OCI-LY1 (cell line): ENCODE measurements around the gene PACRG.

Experiments used
- H2AFZ ChIP-seq: fragments of 200-600 bp; sonication (generic), shearing (Covaris generic); 2 replicates; pipeline ENCODE4 v1.6.0; 2014; ENCODE audit warnings: antibody characterized with exemption, mild to moderate bottlenecking, low read length
- H3F3A ChIP-seq: fragments of 200-600 bp; sonication (generic), shearing (Covaris generic); 2 replicates; pipeline ENCODE4 v1.6.0; 2014; ENCODE audit warnings: mild to moderate bottlenecking, antibody characterized with exemption, low read length, moderate library complexity; ENCODE audit not compliant: insufficient read depth
- H3K27ac ChIP-seq: fragments of 200-600 bp; sonication (generic); 2 replicates; pipeline ENCODE4 v1.5.1; 2014; ENCODE audit warnings: low read length, mixed run types, mild to moderate bottlenecking, low read depth; ENCODE audit not compliant: poor library complexity, severe bottlenecking
- H3K27me3 ChIP-seq: fragments of 200-600 bp; sonication (generic); 2 replicates; pipeline ENCODE4 v1.6.0; 2014; ENCODE audit warnings: antibody characterized with exemption, mild to moderate bottlenecking, low read length, moderate library complexity; ENCODE audit not compliant: insufficient read depth
- H3K36me3 ChIP-seq: fragments of 200-600 bp; sonication (generic); 2 replicates; pipeline ENCODE4 v1.6.1; 2014; ENCODE audit warnings: mild to moderate bottlenecking, antibody characterized with exemption, low read length, moderate library complexity, mixed read lengths; ENCODE audit not compliant: insufficient read depth
- H3K4me1 ChIP-seq: fragments of 200-600 bp; sonication (generic); 2 replicates; pipeline ENCODE4 v1.5.1; 2014; ENCODE audit warnings: mild to moderate bottlenecking, low read length, moderate library complexity; ENCODE audit not compliant: insufficient read depth, severe bottlenecking
- H3K4me2 ChIP-seq: fragments of 200-600 bp; sonication (generic), shearing (Covaris generic); 2 replicates; pipeline ENCODE4 v1.6.1; 2014; ENCODE audit warnings: low read length
- H3K4me3 ChIP-seq: fragments of 200-600 bp; sonication (generic); 2 replicates; pipeline ENCODE4 v1.5.1; 2014; ENCODE audit warnings: low read length, low read depth, mild to moderate bottlenecking, mixed read lengths; ENCODE audit not compliant: poor library complexity, severe bottlenecking
- H3K79me2 ChIP-seq: fragments of 200-600 bp; shearing (Covaris generic); 2 replicates; pipeline ENCODE4 v1.6.1; 2016; ENCODE audit warnings: mixed run types, low read length, mixed read lengths; ENCODE audit not compliant: insufficient read depth
- H3K9ac ChIP-seq: fragments of 200-600 bp; sonication (generic), shearing (Covaris generic); 2 replicates; pipeline ENCODE4 v1.6.1; 2014; ENCODE audit warnings: mild to moderate bottlenecking, low read length, mixed read lengths
- H3K9me2 ChIP-seq: fragments of 200-600 bp; sonication (generic), shearing (Covaris generic); 2 replicates; pipeline ENCODE4 v1.6.1; 2014; ENCODE audit warnings: low read depth, mild to moderate bottlenecking, low read length, mixed read lengths
- H3K9me3 ChIP-seq: fragments of 200-600 bp; shearing (Covaris generic); 2 replicates; pipeline ENCODE4 v1.6.1; 2014; ENCODE audit warnings: low read length, mixed read lengths
- H4K20me1 ChIP-seq: fragments of 200-600 bp; sonication (generic), shearing (Covaris generic); 2 replicates; pipeline ENCODE4 v1.6.0; 2016; ENCODE audit warnings: mild to moderate bottlenecking, low read length; ENCODE audit not compliant: insufficient read depth
- EZH2 ChIP-seq: fragments of 200-600 bp; sonication (generic), shearing (Covaris generic); IDR thresholded peaks from 2 replicates; pipeline ENCODE4 v1.8.0; 2017; ENCODE audit warnings: borderline replicate concordance, mixed run types, mild to moderate bottlenecking, antibody characterized with exemption, low read length, moderate library complexity, mixed read lengths
- TF ChIP-seq, protein P1 (sequence below): fragments of 200-600 bp; sonication (generic), shearing (Covaris generic); IDR thresholded peaks from 2 replicates; pipeline ENCODE4 v1.5.1; 2017; ENCODE audit warnings: mild to moderate bottlenecking, antibody characterized with exemption, low read length, moderate library complexity, mixed read lengths

Gene PACRG

DNA sequence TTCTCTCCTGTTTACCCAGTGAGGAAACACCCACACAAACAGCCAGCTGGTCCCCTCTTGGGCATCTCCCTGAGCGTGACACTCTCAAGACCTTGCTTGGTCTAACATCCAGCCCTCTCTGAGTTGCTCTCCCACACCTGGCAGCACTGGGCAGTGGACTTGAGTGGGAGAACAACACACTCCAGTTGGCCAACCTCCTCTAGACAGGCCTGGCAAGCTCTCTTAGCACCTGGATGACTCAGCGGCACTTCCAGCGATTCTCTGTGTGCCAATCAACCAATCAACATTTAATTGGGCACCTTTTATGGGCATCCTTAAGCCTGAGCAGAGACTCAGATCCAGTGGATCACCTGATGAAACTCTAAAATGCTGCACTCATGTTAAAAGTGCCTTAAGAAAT, 610.2 kb downstream of the PACRG start:
- Histone ChIP-seq H3K36me3 (no peaks in the 10 kb centered on the region), H3K79me2 (no peaks in the 10 kb centered on the region), H3K9me2 (no peaks in the 10 kb centered on the region), H3K27ac (no peak overlapping the region), H3K9me3 (no peaks in the 10 kb centered on the region), H3K4me3 (no peak overlapping the region), H3K27me3 (0 out of 2 replicates have a peak, but pooled peaks cover 4% of the 10 kb centered on the region), H2AFZ (no peak overlapping the region), H4K20me1 (no peaks in the 10 kb centered on the region), H3F3A (no peaks in the 10 kb centered on the region), H3K4me2 (no peak overlapping the region), H3K9ac (no peak overlapping the region), H3K4me1 (no peaks in the 10 kb centered on the region)
- TF ChIP-seq, protein P1, sequence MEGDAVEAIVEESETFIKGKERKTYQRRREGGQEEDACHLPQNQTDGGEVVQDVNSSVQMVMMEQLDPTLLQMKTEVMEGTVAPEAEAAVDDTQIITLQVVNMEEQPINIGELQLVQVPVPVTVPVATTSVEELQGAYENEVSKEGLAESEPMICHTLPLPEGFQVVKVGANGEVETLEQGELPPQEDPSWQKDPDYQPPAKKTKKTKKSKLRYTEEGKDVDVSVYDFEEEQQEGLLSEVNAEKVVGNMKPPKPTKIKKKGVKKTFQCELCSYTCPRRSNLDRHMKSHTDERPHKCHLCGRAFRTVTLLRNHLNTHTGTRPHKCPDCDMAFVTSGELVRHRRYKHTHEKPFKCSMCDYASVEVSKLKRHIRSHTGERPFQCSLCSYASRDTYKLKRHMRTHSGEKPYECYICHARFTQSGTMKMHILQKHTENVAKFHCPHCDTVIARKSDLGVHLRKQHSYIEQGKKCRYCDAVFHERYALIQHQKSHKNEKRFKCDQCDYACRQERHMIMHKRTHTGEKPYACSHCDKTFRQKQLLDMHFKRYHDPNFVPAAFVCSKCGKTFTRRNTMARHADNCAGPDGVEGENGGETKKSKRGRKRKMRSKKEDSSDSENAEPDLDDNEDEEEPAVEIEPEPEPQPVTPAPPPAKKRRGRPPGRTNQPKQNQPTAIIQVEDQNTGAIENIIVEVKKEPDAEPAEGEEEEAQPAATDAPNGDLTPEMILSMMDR: no peak
- TF ChIP-seq EZH2: no peak

DNA sequence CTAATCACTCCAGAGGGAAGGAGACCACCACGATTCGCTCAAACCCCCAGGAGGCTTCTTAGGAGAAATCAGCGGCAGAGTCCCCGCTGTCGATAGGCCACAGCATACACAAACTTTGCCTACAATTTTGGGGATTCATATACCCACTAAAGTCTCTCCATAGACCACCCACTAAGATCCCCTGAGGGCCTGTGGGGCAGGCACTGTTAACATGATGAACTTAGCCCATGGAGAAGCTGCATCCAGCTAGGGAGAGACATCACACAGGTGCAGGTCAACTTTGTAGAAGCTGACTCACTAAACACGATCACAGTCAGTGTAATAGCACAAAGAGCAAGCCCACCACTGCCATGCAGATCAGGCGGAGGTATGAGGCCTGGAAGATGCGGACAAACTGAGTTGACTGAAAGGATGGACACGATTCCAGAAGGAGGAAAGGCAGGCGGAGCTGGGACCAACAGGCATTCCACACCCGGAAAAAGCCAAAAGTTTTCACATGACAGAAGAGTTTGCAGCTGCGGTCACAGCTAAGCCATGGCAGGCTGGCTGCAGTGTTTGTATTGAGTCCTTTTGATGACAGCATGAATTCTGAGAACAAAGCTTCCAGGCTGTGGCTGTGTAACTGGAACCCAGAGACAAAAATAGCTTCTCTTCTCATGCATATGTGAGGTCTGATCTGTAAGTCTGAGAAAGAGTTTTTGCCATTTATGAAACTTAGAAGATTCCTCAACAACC, 611.1 kb downstream of the PACRG start:
- H3K79me2 ChIP-seq: no peaks in the 10 kb centered on the region
- H3K4me2 ChIP-seq: no peak overlapping the region
- H3F3A ChIP-seq: no peaks in the 10 kb centered on the region
- 0 out of 2 replicates have a peak, but pooled peaks cover 4% of the 10 kb centered on the region for H3K27me3 ChIP-seq
- no peaks in the 10 kb centered on the region for H4K20me1 ChIP-seq
- H3K9me2 ChIP-seq: no peaks in the 10 kb centered on the region
- no peak overlapping the region for H2AFZ ChIP-seq
- no peak overlapping the region for H3K4me3 ChIP-seq
- no peaks in the 10 kb centered on the region for H3K36me3 ChIP-seq
- TF ChIP-seq, protein P1: no peak
- no peak for TF ChIP-seq EZH2
- no peak overlapping the region for H3K9ac ChIP-seq
- no peaks in the 10 kb centered on the region for H3K4me1 ChIP-seq
- no peaks in the 10 kb centered on the region for H3K9me3 ChIP-seq
- H3K27ac ChIP-seq: no peak overlapping the region

DNA sequence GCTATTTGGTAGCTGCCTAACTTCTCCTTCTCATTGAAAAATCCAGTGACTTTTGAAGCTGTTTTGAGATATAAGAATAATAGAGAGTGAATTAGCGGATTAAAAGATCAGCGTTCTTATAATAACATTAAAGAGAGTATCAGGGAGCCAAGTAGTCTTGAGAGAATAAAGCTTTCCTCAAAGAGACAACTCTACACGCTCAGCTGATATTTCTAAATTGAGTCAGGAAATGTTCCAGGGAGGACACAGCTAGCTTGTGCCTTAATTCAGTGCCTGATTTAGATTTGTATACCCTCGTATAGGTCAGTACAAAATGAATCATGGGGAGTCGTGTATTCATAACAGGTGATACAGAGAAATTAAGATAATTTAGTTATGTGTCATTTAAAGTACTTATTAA, 611.7 kb downstream of the PACRG start:
- H3K4me2 ChIP-seq: no peak overlapping the region
- 0 out of 2 replicates have a peak, but pooled peaks cover 4% of the 10 kb centered on the region for H3K27me3 ChIP-seq
- no peaks in the 10 kb centered on the region for H3K79me2 ChIP-seq
- H3K9ac ChIP-seq: no peak overlapping the region
- H2AFZ ChIP-seq: no peak overlapping the region
- TF ChIP-seq EZH2: no peak
- TF ChIP-seq, protein P1: no peak
- H3K27ac ChIP-seq: no peak overlapping the region
- no peaks in the 10 kb centered on the region for H3K9me2 ChIP-seq
- H3K4me3 ChIP-seq: no peak overlapping the region
- H3K4me1 ChIP-seq: no peaks in the 10 kb centered on the region
- no peaks in the 10 kb centered on the region for H3K36me3 ChIP-seq
- H3F3A ChIP-seq: no peaks in the 10 kb centered on the region
- H4K20me1 ChIP-seq: no peaks in the 10 kb centered on the region
- H3K9me3 ChIP-seq: no peaks in the 10 kb centered on the region
